ENCODE data around the gene RBL2.

DNA sequence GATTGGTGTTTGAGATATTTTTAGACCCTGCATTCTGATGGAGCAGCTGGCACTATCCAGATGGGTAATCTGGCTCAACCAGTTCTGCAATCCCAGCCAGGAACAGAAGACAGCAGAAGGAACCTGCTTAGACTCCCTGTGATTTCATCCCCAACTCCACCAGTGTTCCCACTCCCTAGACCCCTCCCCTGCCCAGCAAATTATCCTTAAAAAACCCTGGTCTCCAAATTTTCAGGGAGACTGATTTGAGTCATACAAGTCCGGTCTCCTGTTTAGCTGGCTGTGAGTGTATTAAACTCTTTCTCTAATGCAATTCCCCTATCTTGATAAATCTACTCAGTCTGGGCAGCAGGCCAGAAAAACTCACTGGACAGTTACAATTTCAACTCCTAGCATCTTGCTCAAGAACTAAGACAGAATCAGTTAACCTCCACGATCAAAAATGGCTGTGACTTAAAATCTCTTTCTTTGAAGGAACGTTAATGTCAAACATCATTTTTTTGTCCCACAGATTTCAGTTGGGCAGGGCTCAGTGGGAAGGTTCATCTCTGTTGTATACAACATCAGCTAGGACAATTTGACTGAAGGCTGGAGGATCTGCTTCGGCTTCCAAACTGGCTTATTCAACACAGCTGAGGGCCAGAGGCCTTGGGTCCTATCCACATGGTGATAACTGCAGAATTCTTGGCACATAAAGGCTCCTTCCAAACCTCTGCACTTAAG is 4.9 kb upstream of the RBL2 start:
- TF ChIP-seq EZH2 (IDR thresholded peaks at IDR 0.05; ENCODE audit: borderline replicate concordance, insufficient read depth, low read depth, low read length, poor library complexity, severe bottlenecking): no peak
- TF ChIP-seq, protein P1, sequence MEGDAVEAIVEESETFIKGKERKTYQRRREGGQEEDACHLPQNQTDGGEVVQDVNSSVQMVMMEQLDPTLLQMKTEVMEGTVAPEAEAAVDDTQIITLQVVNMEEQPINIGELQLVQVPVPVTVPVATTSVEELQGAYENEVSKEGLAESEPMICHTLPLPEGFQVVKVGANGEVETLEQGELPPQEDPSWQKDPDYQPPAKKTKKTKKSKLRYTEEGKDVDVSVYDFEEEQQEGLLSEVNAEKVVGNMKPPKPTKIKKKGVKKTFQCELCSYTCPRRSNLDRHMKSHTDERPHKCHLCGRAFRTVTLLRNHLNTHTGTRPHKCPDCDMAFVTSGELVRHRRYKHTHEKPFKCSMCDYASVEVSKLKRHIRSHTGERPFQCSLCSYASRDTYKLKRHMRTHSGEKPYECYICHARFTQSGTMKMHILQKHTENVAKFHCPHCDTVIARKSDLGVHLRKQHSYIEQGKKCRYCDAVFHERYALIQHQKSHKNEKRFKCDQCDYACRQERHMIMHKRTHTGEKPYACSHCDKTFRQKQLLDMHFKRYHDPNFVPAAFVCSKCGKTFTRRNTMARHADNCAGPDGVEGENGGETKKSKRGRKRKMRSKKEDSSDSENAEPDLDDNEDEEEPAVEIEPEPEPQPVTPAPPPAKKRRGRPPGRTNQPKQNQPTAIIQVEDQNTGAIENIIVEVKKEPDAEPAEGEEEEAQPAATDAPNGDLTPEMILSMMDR (IDR thresholded peaks at IDR 0.05): no peak

All from B cell (primary cell).